Stomach (tissue), 9 donors: Measurements from ENCODE around the gene DPF3. TPM values are rescaled to one million over a fixed set of nuclear protein-coding genes. Genes with fewer than 3 reads are reported as not detected.

Experiments
- DNase-seq, 2 donors: peaks; one replicate each; pipeline versions ENCODE4 v3.0.0 to v3.0.0-alpha.2; 2013 to 2019
- H3K27ac ChIP-seq, 5 donors: fragments of 200-600 bp in 4 of 5; sonication (generic) in 4 of 5; one replicate each; pipeline ENCODE4 v1.5.1; 2013 to 2019; ENCODE audit warnings: mild to moderate bottlenecking in 1 of 5, moderate library complexity in 1 of 5
- H3K27me3 ChIP-seq, 3 donors: fragments of 200-600 bp; sonication (generic); one replicate each; pipeline ENCODE4 v1.5.1; 2017 to 2019; ENCODE audit warnings: mixed run types in 1 of 3
- H3K36me3 ChIP-seq, 4 donors: fragments of 200-600 bp; sonication (generic); 1 replicate in 3 of 4; 2 replicates in 1 of 4; pipeline ENCODE4 v1.5.1; 2016 to 2019
- H3K4me1 ChIP-seq, 4 donors: fragments of 200-600 bp; sonication (generic); one replicate each; pipeline ENCODE4 v1.5.1; 2016 to 2019
- H3K4me3 ChIP-seq, 4 donors: fragments of 200-600 bp; sonication (generic) in 3 of 4; one replicate each; pipeline ENCODE4 v1.5.1; 2016 to 2019; ENCODE audit warnings: mild to moderate bottlenecking in 1 of 4
- H3K9me3 ChIP-seq, 4 donors: fragments of 200-600 bp; sonication (generic); one replicate each; pipeline ENCODE4 v1.5.1; 2016 to 2019
- EP300 ChIP-seq: sonication (generic); formaldehyde crosslinking; IDR thresholded peaks from one replicate; pipeline ENCODE4 v1.6.1; 2017; ENCODE audit warnings: antibody characterized with exemption
- POLR2A ChIP-seq, 4 donors: fragments of 450-650 bp; IDR thresholded peaks; one replicate each; pipeline ENCODE4 v1.6.1; 2016; ENCODE audit warnings: antibody characterized with exemption in 4 of 4, control low read depth in 2 of 4, mild to moderate bottlenecking in 1 of 4, moderate library complexity in 1 of 4
- POLR2AphosphoS5 ChIP-seq, 3 donors: sonication (generic); formaldehyde crosslinking; IDR thresholded peaks; one replicate each; pipeline ENCODE4 v1.6.1; 2016; ENCODE audit warnings: antibody characterized with exemption in 3 of 3
- WGBS, 5 donors: extraction: QIAGEN DNeasy Blood & Tissue Kit in 3 of 5; methylation state at CpG; one replicate each; pipeline versions ENCODE4 v1.1.5 to v1.1.7; 2013 to 2018; 5-methylcytosine and 5-hydroxymethylcytosine counted together
- intact Hi-C: fragments of 100-400 bp; cut with DNase I; formaldehyde crosslinking; loops from one replicate; pipeline ENCODE4 v1.15.1; 2023; ENCODE audit warnings: low total_unique reads
- polyA plus RNA-seq, 3 donors: library from polyadenylated mRNA; stranded (reverse); fragments of 200-250 nt; gene quantifications; one replicate each; pipeline ENCODE4 v1.2.3, GENCODE V29; 2013
- total RNA-seq, 5 donors: library from RNA; depleted of rRNA; stranded (reverse); fragments of >200 nt; gene quantifications; one replicate each; pipeline versions ENCODE4 v1.1.0 to v1.2.3, GENCODE V29; 2014 to 2016
- TF ChIP-seq, protein P1 (sequence below), 7 experiments: fragments of 450-650 bp in 4 of 7; fragments of 200-600 bp in 3 of 7; sonication (generic) in 3 of 7; IDR thresholded peaks; one replicate each; pipeline ENCODE4 v1.5.1; 2016 to 2019; ENCODE audit warnings: antibody characterized with exemption in 7 of 7, control low read depth in 2 of 7, mild to moderate bottlenecking in 1 of 7
- donor health status: healthy with polysubstance abuse.
- donor health status: Bipolar disorder and iron deficiency.
- donor health status: healthy.

The DPF3 gene
- total and polyA plus RNA-seq, 8 donors = 0.20 to 113 (median 3.7) TPM

DNA sequence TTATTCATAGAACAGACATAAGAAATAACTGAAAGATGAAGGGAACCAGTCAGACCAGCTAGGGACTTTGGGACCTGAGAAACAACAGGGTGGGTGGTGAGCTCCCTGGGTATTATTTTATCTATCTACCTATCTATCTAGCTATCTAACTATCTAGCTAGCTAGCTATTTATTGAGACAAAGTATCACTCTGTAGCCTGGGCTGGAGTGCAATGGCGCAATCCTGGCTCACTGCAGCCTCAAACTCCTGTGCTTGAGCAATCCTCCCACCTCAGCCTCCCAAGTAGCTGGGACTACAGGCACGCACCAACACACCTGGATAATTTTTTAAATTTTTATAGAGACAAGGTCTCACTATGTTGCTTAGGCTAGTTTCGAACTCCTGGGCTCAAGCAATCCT is 127.6 kb downstream of the DPF3 start:
- no peaks in the 10 kb centered on the region for H3K27me3 ChIP-seq
- no peak overlapping the region for H3K4me3 ChIP-seq
- peaks cover 0 to 31% (median 11%) of the 10 kb centered on the region in 4 donors for H3K9me3 ChIP-seq
- H3K27ac ChIP-seq = no peak overlapping the region
- no peaks in the 10 kb centered on the region for H3K36me3 ChIP-seq
- WGBS, 5 donors = 86 to 93% (median 89%) methylated on average over 3 of the region's 3 CpGs
- no peaks in the 10 kb centered on the region for H3K4me1 ChIP-seq
- DNase-seq = no peak
- TF ChIP-seq POLR2A (IDR thresholded peaks at IDR 0.05) = no peak
- TF ChIP-seq, protein P1, sequence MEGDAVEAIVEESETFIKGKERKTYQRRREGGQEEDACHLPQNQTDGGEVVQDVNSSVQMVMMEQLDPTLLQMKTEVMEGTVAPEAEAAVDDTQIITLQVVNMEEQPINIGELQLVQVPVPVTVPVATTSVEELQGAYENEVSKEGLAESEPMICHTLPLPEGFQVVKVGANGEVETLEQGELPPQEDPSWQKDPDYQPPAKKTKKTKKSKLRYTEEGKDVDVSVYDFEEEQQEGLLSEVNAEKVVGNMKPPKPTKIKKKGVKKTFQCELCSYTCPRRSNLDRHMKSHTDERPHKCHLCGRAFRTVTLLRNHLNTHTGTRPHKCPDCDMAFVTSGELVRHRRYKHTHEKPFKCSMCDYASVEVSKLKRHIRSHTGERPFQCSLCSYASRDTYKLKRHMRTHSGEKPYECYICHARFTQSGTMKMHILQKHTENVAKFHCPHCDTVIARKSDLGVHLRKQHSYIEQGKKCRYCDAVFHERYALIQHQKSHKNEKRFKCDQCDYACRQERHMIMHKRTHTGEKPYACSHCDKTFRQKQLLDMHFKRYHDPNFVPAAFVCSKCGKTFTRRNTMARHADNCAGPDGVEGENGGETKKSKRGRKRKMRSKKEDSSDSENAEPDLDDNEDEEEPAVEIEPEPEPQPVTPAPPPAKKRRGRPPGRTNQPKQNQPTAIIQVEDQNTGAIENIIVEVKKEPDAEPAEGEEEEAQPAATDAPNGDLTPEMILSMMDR (IDR thresholded peaks at IDR 0.05) = no peak
- no peak for TF ChIP-seq EP300
- TF ChIP-seq POLR2AphosphoS5 (IDR thresholded peaks at IDR 0.05) = no peak
- intact Hi-C loops = no loop called here

- H3K9me3 ChIP-seq = peaks cover 8 to 54% (median 30%) of the 10 kb centered on the region in 4 donors
- WGBS, 5 donors = 58 to 85% (median 74%) methylated on average over 1 of the region's 1 CpG
- H3K36me3 ChIP-seq = no peaks in the 10 kb centered on the region
- no peaks in the 10 kb centered on the region for H3K4me1 ChIP-seq
- no peak overlapping the region for H3K4me3 ChIP-seq
- DNase-seq = no peak
- intact Hi-C loops = no loop called here
- no peaks in the 10 kb centered on the region for H3K27me3 ChIP-seq
- H3K27ac ChIP-seq = no peak overlapping the region
- no peak for TF ChIP-seq POLR2A (IDR thresholded peaks at IDR 0.05)
- TF ChIP-seq EP300 = no peak
- TF ChIP-seq, protein P1 (IDR thresholded peaks at IDR 0.05) = no peak
Measured at GRCh38 chr14:72763892-72764291, 130.0 kb downstream of the DPF3 start.

- no peaks in the 10 kb centered on the region for H3K4me1 ChIP-seq
- intact Hi-C loops = no loop called here
- H3K27ac ChIP-seq = no peak overlapping the region
- TF ChIP-seq POLR2A (IDR thresholded peaks at IDR 0.05) (no peak), POLR2AphosphoS5 (IDR thresholded peaks at IDR 0.05) (no peak), EP300 (no peak)
- TF ChIP-seq, protein P1 (IDR thresholded peaks at IDR 0.05) = no peak
- H3K4me3 ChIP-seq = no peak overlapping the region
- no peaks in the 10 kb centered on the region for H3K36me3 ChIP-seq
- no peak for DNase-seq
- H3K27me3 ChIP-seq = no peaks in the 10 kb centered on the region
- peaks cover 8 to 46% (median 30%) of the 10 kb centered on the region in 4 donors for H3K9me3 ChIP-seq
Measured at GRCh38 chr14:72759670-72760069, 134.2 kb downstream of the DPF3 start.

GRCh38 chr14:72758993-72759392 is 134.9 kb downstream of the DPF3 start:
- H3K27me3 ChIP-seq = no peaks in the 10 kb centered on the region
- no peak for TF ChIP-seq POLR2A (IDR thresholded peaks at IDR 0.05)
- TF ChIP-seq, protein P1 (IDR thresholded peaks at IDR 0.05) = no peak
- no peak for TF ChIP-seq EP300
- no peak for TF ChIP-seq POLR2AphosphoS5 (IDR thresholded peaks at IDR 0.05)
- intact Hi-C loops = no loop called here

More at GRCh38 chr14:72758993-72759392, 134.9 kb downstream of the DPF3 start:
- Histone ChIP-seq H3K9me3 (peaks cover 8 to 46% (median 30%) of the 10 kb centered on the region in 4 donors), H3K27ac (no peak overlapping the region), H3K36me3 (no peaks in the 10 kb centered on the region), H3K4me3 (no peak overlapping the region), H3K4me1 (no peaks in the 10 kb centered on the region)
- DNase-seq = no peak
